Measurements from ENCODE around the gene TAT.

GRCh38 chr16:71532366-71532765, 44.5 kb downstream of the TAT start:
- TF ChIP-seq ZNF274 (IDR thresholded peaks at IDR 0.05; ENCODE audit: low read depth, low read length) (no peak), SUZ12 (IDR thresholded peaks at IDR 0.05; ENCODE audit: extremely low read depth, insufficient read depth, insufficient read length) (no peak), YY1 (IDR thresholded peaks at IDR 0.05; ENCODE audit: insufficient read depth, insufficient read length) (no peak)
